SU-DHL-6 (cell line): ENCODE measurements around the gene ZSCAN30.

Experiments
- H2AFZ ChIP-seq: fragments of 200-600 bp; sonication (generic); 2 replicates; pipeline ENCODE4 v1.6.1; 2014; ENCODE audit warnings: low read depth, mild to moderate bottlenecking, moderate library complexity, mixed read lengths, antibody characterized with exemption, low read length; ENCODE audit not compliant: severe bottlenecking
- H3F3A ChIP-seq: fragments of 200-600 bp; shearing (Covaris generic); 2 replicates; pipeline ENCODE4 v1.6.0; 2016; ENCODE audit warnings: antibody characterized with exemption, mild to moderate bottlenecking; ENCODE audit not compliant: insufficient read depth
- H3K27ac ChIP-seq: fragments of 200-600 bp; sonication (generic); 2 replicates; pipeline ENCODE4 v1.5.1; 2016; ENCODE audit warnings: low read depth, mild to moderate bottlenecking, low read length, moderate library complexity, mixed read lengths
- H3K27me3 ChIP-seq: fragments of 200-600 bp; sonication (generic), shearing (Covaris generic); 2 replicates; pipeline ENCODE4 v1.6.0; 2014; ENCODE audit warnings: mild to moderate bottlenecking, low read length
- H3K36me3 ChIP-seq: fragments of 200-600 bp; sonication (generic); 2 replicates; pipeline ENCODE4 v1.6.1; 2014; ENCODE audit warnings: mild to moderate bottlenecking, low read length, mixed read lengths
- H3K4me2 ChIP-seq: fragments of 300-600, 200-600 bp; shearing (Covaris generic), sonication (generic); 2 replicates; pipeline ENCODE4 v1.6.0; 2014; ENCODE audit warnings: low read length, low read depth, mild to moderate bottlenecking; ENCODE audit not compliant: poor library complexity, severe bottlenecking
- H3K4me3 ChIP-seq: fragments of 200-600 bp; sonication (generic); 2 replicates; pipeline ENCODE4 v1.5.1; 2014; ENCODE audit warnings: antibody characterized with exemption, low read length, mild to moderate bottlenecking, mixed read lengths; ENCODE audit not compliant: insufficient read depth, poor library complexity, severe bottlenecking
- H3K79me2 ChIP-seq: fragments of 200-600 bp; sonication (generic); 2 replicates; pipeline ENCODE4 v1.6.1; 2014; ENCODE audit warnings: mild to moderate bottlenecking, low read length, moderate library complexity; ENCODE audit not compliant: insufficient read depth
- H3K9ac ChIP-seq: fragments of 200-600 bp; sonication (generic); 2 replicates; pipeline ENCODE4 v1.7.0; 2014; ENCODE audit warnings: mild to moderate bottlenecking, low read length
- H3K9me2 ChIP-seq: fragments of 200-600 bp; sonication (generic); replicated peaks from 2 replicates; pipeline ENCODE4 v1.6.1; 2014; ENCODE audit warnings: low read length; ENCODE audit not compliant: insufficient read depth
- H3K9me3 ChIP-seq: fragments of 200-600 bp; sonication (generic); 2 replicates; pipeline ENCODE4 v1.6.1; 2014; ENCODE audit warnings: low read length, mixed read lengths; ENCODE audit not compliant: insufficient read depth
- H4K20me1 ChIP-seq: fragments of 200-600 bp; sonication (generic); 2 replicates; pipeline ENCODE4 v1.6.1; 2014; ENCODE audit warnings: low read depth, mild to moderate bottlenecking, antibody characterized with exemption, low read length, moderate library complexity, mixed read lengths
- EZH2phosphoT487 ChIP-seq: fragments of 200-600 bp; sonication (generic), shearing (Covaris generic); conservative IDR thresholded peaks from 2 replicates; pipeline ENCODE4 v1.6.1; 2018; ENCODE audit warnings: mild to moderate bottlenecking, antibody characterized with exemption, low read length, moderate library complexity, mixed read lengths
- TF ChIP-seq, protein P1 (sequence below): fragments of 200-600 bp; sonication (generic); IDR thresholded peaks from one replicate; pipeline ENCODE4 v1.5.1; 2017; ENCODE audit warnings: antibody characterized with exemption, mild to moderate bottlenecking, low read length, moderate library complexity; ENCODE audit not compliant: insufficient read depth, poor library complexity, severe bottlenecking

The ZSCAN30 gene

DNA sequence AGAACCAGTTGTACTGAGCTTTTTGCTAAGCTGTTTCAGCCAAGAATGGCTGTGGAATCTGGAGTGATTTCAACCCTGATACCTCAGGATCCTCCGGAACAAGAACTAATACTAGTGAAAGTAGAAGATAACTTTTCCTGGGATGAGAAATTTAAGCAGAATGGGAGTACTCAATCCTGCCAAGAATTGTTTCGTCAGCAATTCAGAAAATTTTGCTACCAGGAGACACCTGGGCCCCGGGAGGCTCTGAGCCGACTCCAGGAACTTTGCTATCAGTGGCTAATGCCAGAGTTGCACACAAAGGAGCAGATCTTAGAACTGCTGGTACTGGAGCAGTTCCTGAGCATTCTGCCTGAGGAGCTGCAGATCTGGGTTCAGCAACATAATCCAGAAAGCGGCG, 47.6 kb downstream of the ZSCAN30 start:
- Histone ChIP-seq H3K36me3 (peaks cover 57% of the 10 kb centered on the region), H3K79me2 (peaks cover 22% of the 10 kb centered on the region), H2AFZ (no peak overlapping the region), H3K9me3 (peaks cover 37% of the 10 kb centered on the region; the same call in 1 of the 2 replicates), H3K27ac (no peak overlapping the region), H3K27me3 (no peaks in the 10 kb centered on the region), H3K4me3 (peak overlapping the region; percentile 91), H3F3A (peaks cover 3% of the 10 kb centered on the region; the same call in 1 of the 2 replicates), H3K9ac (no peak overlapping the region), H3K4me2 (peak overlapping the region; percentile 96), H4K20me1 (no peaks in the 10 kb centered on the region), H3K9me2 (no peaks in the 10 kb centered on the region)
- no peak for TF ChIP-seq EZH2phosphoT487
- TF ChIP-seq, protein P1, sequence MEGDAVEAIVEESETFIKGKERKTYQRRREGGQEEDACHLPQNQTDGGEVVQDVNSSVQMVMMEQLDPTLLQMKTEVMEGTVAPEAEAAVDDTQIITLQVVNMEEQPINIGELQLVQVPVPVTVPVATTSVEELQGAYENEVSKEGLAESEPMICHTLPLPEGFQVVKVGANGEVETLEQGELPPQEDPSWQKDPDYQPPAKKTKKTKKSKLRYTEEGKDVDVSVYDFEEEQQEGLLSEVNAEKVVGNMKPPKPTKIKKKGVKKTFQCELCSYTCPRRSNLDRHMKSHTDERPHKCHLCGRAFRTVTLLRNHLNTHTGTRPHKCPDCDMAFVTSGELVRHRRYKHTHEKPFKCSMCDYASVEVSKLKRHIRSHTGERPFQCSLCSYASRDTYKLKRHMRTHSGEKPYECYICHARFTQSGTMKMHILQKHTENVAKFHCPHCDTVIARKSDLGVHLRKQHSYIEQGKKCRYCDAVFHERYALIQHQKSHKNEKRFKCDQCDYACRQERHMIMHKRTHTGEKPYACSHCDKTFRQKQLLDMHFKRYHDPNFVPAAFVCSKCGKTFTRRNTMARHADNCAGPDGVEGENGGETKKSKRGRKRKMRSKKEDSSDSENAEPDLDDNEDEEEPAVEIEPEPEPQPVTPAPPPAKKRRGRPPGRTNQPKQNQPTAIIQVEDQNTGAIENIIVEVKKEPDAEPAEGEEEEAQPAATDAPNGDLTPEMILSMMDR, result no peak

DNA sequence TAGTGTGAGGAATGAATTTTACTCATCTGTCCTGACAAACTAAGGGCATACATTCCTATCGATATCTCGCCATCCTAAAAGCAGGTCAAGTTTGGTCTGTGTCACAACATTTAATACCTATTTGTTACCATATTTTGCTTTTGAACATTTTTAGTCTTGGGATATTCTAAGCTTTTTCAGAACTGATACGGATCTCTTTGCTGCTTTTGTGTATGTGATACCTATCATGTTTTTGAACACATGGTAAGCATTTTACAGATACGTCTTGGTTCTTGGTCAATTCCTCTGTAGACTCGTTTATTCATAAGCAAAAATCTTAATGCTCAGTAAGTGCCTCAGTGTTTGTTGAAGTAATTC, 48.6 kb downstream of the ZSCAN30 start:
- H3F3A ChIP-seq, result no peaks in the 10 kb centered on the region; the same call in 1 of the 2 replicates
- H3K27me3 ChIP-seq, result no peaks in the 10 kb centered on the region
- no peaks in the 10 kb centered on the region for H3K9me2 ChIP-seq
- peak overlapping the region; percentile 96 for H3K4me2 ChIP-seq
- no peak for TF ChIP-seq EZH2phosphoT487
- peak overlapping the region; percentile 82 for H3K9ac ChIP-seq
- peaks cover 47% of the 10 kb centered on the region for H3K36me3 ChIP-seq
- peaks cover 35% of the 10 kb centered on the region; the same call in 1 of the 2 replicates for H3K9me3 ChIP-seq
- H3K4me3 ChIP-seq, result peak overlapping the region; percentile 91
- peaks cover 22% of the 10 kb centered on the region for H3K79me2 ChIP-seq
- H3K27ac ChIP-seq, result peak overlapping the region; percentile 66
- peak overlapping the region; percentile 74 for H2AFZ ChIP-seq
- H4K20me1 ChIP-seq, result no peaks in the 10 kb centered on the region

DNA sequence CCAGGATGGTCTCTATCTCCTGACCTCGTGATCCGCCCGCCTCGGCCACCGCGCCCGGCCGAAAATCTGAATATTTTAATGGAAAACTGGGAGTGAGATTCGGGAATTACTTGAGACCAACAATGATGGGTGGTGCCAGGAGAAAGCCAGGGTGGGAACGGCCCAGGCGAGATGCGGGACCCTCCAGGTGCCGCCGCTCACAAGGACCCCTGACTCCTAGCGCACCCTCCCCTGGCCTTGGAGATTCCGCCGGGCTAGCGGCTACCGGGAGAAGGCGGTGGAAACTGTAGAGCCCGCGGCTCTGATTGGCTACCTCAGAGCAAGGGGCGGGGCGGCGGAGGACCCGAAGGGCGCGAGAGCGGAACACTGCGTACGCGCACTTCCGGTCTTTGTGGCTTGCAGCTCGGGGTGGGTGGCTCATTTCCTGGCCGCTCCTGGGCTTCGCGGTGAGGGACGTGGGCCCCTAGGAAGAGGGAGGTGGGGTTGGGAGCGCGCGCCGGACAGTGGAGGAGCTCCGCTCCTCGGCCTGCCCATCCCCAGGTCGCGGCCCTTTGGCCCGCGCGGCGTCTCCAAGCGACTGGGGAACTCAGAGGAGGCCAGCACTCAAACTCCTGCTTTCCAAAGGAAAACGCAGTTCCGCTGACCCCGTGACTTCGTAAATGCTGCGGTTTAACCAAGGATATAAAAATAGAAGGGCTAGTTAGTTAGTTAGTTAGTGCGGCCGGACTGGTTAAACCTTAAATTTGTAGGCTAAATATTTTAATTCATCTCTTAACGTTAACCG, 49.2 kb downstream of the ZSCAN30 start, which contains the start of gene ZNF397:
TSS of gene ZNF397 (plus strand) at position 371 of the 784 bp plus-strand sequence. CDS start 1,437 bp downstream, outside the sequence.
- H3K79me2 ChIP-seq, result peaks cover 22% of the 10 kb centered on the region
- peak within 1 kb of the TSS; percentile 96 for H3K4me2 ChIP-seq
- no peaks in the 10 kb centered on the region for H3K9me2 ChIP-seq
- H4K20me1 ChIP-seq, result no peaks in the 10 kb centered on the region
- no peaks in the 10 kb centered on the region for H3K27me3 ChIP-seq
- peaks cover 41% of the 10 kb centered on the region for H3K36me3 ChIP-seq
- H3F3A ChIP-seq, result no peaks in the 10 kb centered on the region; the same call in 1 of the 2 replicates
- peak within 1 kb of the TSS; percentile 91 for H3K4me3 ChIP-seq
- peak within 1 kb of the TSS; percentile 66 for H3K27ac ChIP-seq
- TF ChIP-seq EZH2phosphoT487, result no peak
- TF ChIP-seq, protein P1, result no peak
- H2AFZ ChIP-seq, result peak within 1 kb of the TSS; percentile 74
- peaks cover 30% of the 10 kb centered on the region; the same call in 1 of the 2 replicates for H3K9me3 ChIP-seq
- H3K9ac ChIP-seq, result peak within 1 kb of the TSS; percentile 82

DNA sequence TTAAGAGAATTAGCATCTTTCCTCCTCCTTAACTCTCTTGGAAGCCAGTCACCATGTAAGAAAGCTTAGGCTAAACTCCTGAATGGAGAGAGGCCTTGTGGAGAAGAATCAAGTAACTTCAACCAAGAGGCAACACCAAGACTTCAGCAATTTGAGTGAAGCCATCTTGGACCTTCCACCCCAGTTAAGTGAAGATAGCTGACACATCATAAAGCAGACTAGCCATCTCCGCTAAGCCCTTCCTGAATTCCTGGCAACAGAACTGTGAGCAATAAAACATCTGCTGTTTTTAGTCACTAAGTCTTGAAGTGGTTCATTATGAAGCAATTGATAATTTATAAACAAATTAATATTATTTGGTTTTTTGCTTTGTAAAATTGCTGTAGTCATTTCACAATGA, 50.7 kb downstream of the ZSCAN30 start:
- no peak overlapping the region for H3K4me3 ChIP-seq
- no peak overlapping the region for H3K4me2 ChIP-seq
- H3K9ac ChIP-seq, result no peak overlapping the region
- no peaks in the 10 kb centered on the region; the same call in 1 of the 2 replicates for H3F3A ChIP-seq
- H3K9me2 ChIP-seq, result no peaks in the 10 kb centered on the region
- peaks cover 20% of the 10 kb centered on the region; the same call in 1 of the 2 replicates for H3K9me3 ChIP-seq
- H3K27me3 ChIP-seq, result no peaks in the 10 kb centered on the region
- H3K79me2 ChIP-seq, result peaks cover 22% of the 10 kb centered on the region
- H4K20me1 ChIP-seq, result no peaks in the 10 kb centered on the region
- H3K36me3 ChIP-seq, result peaks cover 26% of the 10 kb centered on the region
- H3K27ac ChIP-seq, result no peak overlapping the region
- TF ChIP-seq EZH2phosphoT487, result no peak
- TF ChIP-seq, protein P1, result no peak
- peak overlapping the region; percentile 37 for H2AFZ ChIP-seq
